ENCODE measurements around the gene PRRT4.

Gene PRRT4

GRCh38 chr7:128394904-128395496, 33.5 kb upstream of the PRRT4 start:
- DNase-seq, result no peak

GRCh38 chr7:128393526-128394330, 32.2 kb upstream of the PRRT4 start:
- no peak for DNase-seq

GRCh38 chr7:128392446-128393327, 31.2 kb upstream of the PRRT4 start:
- no peak for DNase-seq

GRCh38 chr7:128391805-128392204, 30.3 kb upstream of the PRRT4 start:
- DNase-seq, result no peak

- no peak for DNase-seq
These were observed 29.5 kb upstream of the PRRT4 start for GRCh38 chr7:128390871-128391565.

GRCh38 chr7:128389618-128390329, 28.3 kb upstream of the PRRT4 start:
- DNase-seq, result no peak

- no peak for DNase-seq
These were observed 27.7 kb upstream of the PRRT4 start for GRCh38 chr7:128389085-128389617.

- no peak for DNase-seq
These were observed 26.6 kb upstream of the PRRT4 start for GRCh38 chr7:128388145-128388485.

- DNase-seq, result peak; percentile 82
These were observed 26.0 kb upstream of the PRRT4 start for GRCh38 chr7:128387216-128388144.

- DNase-seq, result no peak
These were observed 24.8 kb upstream of the PRRT4 start for GRCh38 chr7:128385988-128386925.

GRCh38 chr7:128384726-128385125, 23.2 kb upstream of the PRRT4 start:
- no peak for DNase-seq

GRCh38 chr7:128383776-128384175, 22.3 kb upstream of the PRRT4 start:
- DNase-seq, result no peak

- no peak for DNase-seq
These were observed 19.8 kb upstream of the PRRT4 start for GRCh38 chr7:128381161-128381821.

- no peak for DNase-seq
These were observed 19.1 kb upstream of the PRRT4 start for GRCh38 chr7:128380483-128381106.

- no peak for DNase-seq
These were observed 18.5 kb upstream of the PRRT4 start for GRCh38 chr7:128379900-128380479.

GRCh38 chr7:128378637-128379036, 17.1 kb upstream of the PRRT4 start:
- no peak for DNase-seq

- DNase-seq, result no peak
These were observed 14.6 kb upstream of the PRRT4 start for GRCh38 chr7:128376077-128376476.

- DNase-seq, result no peak
These were observed 12.6 kb upstream of the PRRT4 start for GRCh38 chr7:128374041-128374440.
